Natural killer cell (primary cell): ENCODE results near the gene RAB5IF. TPM values are rescaled to one million over a fixed set of nuclear protein-coding genes. Genes with fewer than 3 reads are reported as not detected.

Source experiments
- ATAC-seq, 3 donors: fragments of 150-1000 bp in 2 of 3; fragments of 200-7000 bp in 1 of 3; cut with Tn5 transposase; 1 replicate in 1 of 3; 2 replicates in 2 of 3; pipeline ENCODE4 v1.10.0; 2021; ENCODE audit warnings: mild to moderate bottlenecking in 2 of 3, moderate library complexity in 2 of 3
- DNase-seq, 2 donors: peaks; one replicate each; pipeline versions ENCODE4 v3.0.0 to v3.0.0-alpha.2; 2013 to 2021; ENCODE audit warnings: mixed read lengths in 1 of 2
- H3K27ac ChIP-seq: one replicate; pipeline ENCODE4 v1.5.1; 2013; ENCODE audit warnings: mild to moderate bottlenecking, low read length
- H3K27me3 ChIP-seq: one replicate; pipeline ENCODE4 v1.6.1; 2013; ENCODE audit warnings: low read length; ENCODE audit not compliant: control insufficient read depth, insufficient read depth
- H3K36me3 ChIP-seq: one replicate; pipeline ENCODE4 v1.6.1; 2013; ENCODE audit warnings: low read length; ENCODE audit not compliant: control insufficient read depth, insufficient read depth
- H3K4me1 ChIP-seq: one replicate; pipeline ENCODE4 v1.6.1; 2013; ENCODE audit warnings: low read length; ENCODE audit not compliant: control insufficient read depth, insufficient read depth
- H3K4me3 ChIP-seq: one replicate; pipeline ENCODE4 v1.5.1; 2013; ENCODE audit warnings: low read length
- H3K9me3 ChIP-seq: one replicate; pipeline ENCODE4 v1.6.1; 2013; ENCODE audit warnings: low read length; ENCODE audit not compliant: control insufficient read depth, insufficient read depth
- H3K27ac Mint-ChIP-seq, 2 donors: one replicate each; pipeline ENCODE4 v1.8.0; 2022; ENCODE audit warnings: mild to moderate bottlenecking in 2 of 2, mixed read lengths in 2 of 2, moderate library complexity in 1 of 2
- H3K27me3 Mint-ChIP-seq, 2 donors: one replicate each; pipeline ENCODE4 v1.8.0; 2022; ENCODE audit warnings: low read depth in 2 of 2, mixed read lengths in 2 of 2
- H3K36me3 Mint-ChIP-seq: one replicate; pipeline ENCODE4 v1.8.0; 2022; ENCODE audit warnings: mixed read lengths
- H3K4me1 Mint-ChIP-seq, 2 donors: one replicate each; pipeline ENCODE4 v1.8.0; 2022; ENCODE audit warnings: mixed read lengths in 2 of 2
- H3K4me3 Mint-ChIP-seq: one replicate; pipeline ENCODE4 v1.8.0; 2022; ENCODE audit warnings: mild to moderate bottlenecking, moderate library complexity, mixed read lengths
- H3K9me3 Mint-ChIP-seq, 2 donors: one replicate each; pipeline ENCODE4 v1.8.0; 2022; ENCODE audit warnings: mixed read lengths in 2 of 2
- CTCF ChIP-seq: fragments of 200-600 bp; IDR thresholded peaks from one replicate; pipeline ENCODE4 v1.8.0; 2022; ENCODE audit warnings: antibody characterized with exemption
- WGBS: methylation state at CpG from one replicate; pipeline ENCODE4 v1.1.7; 2013; ENCODE audit warnings: missing lambda C conversion rate; ENCODE audit not compliant: insufficient coverage; 5-methylcytosine and 5-hydroxymethylcytosine counted together
- intact Hi-C: fragments of 100-400 bp; cut with micrococcal nuclease; formaldehyde crosslinking; loops from one replicate; pipeline ENCODE4 v1.14.2; 2022
- total RNA-seq, 4 donors: library from RNA; stranded (reverse); fragments of 120-200 nt in 1 of 4; gene quantifications; one replicate each; pipeline versions ENCODE4 v1.2.3 to v1.2.4, GENCODE V29; 2013 to 2022

RAB5IF gene
- total RNA-seq, 3 donors from 2014 or later (not counting 1 experiment from before 2014, with no cell fraction given), result 158 to 265 (median 247) TPM

- peaks cover 19 to 20% of the 10 kb centered on the region in 2 donors for H3K4me1 Mint-ChIP-seq
- 100% methylated on average over 2 of the region's 3 CpGs for WGBS
- no peak for DNase-seq
- H3K9me3 ChIP-seq, result peaks cover 26% of the 10 kb centered on the region
- H3K4me3 Mint-ChIP-seq, result no peak overlapping the region
- ATAC-seq, result no peak
- peaks cover 16% of the 10 kb centered on the region for H3K4me1 ChIP-seq
- H3K27me3 ChIP-seq, result no peaks in the 10 kb centered on the region
- peak overlapping the region; percentile 86 to 90 for H3K27ac Mint-ChIP-seq
- peak overlapping the region; percentile 71 for H3K27ac ChIP-seq
- no peaks in the 10 kb centered on the region for H3K27me3 Mint-ChIP-seq
- no peaks in the 10 kb centered on the region for H3K36me3 Mint-ChIP-seq
- peaks cover 3 to 8% of the 10 kb centered on the region in 2 donors for H3K9me3 Mint-ChIP-seq
- TF ChIP-seq CTCF, result no peak
- H3K36me3 ChIP-seq, result no peaks in the 10 kb centered on the region
- H3K4me3 ChIP-seq, result no peak overlapping the region
- intact Hi-C loops, result loop anchor here (10.0 kb wide), 1 partner anchor 369 kb away; no protein-coding TSS in a partner anchor
Measured at GRCh38 chr20:36565520-36565919, 40.1 kb upstream of the RAB5IF start.

GRCh38 chr20:36569847-36570429 is 35.6 kb upstream of the RAB5IF start:
- no peak overlapping the region for H3K4me3 ChIP-seq
- H3K4me1 ChIP-seq, result peaks cover 19% of the 10 kb centered on the region
- Mint-ChIP-seq H3K4me1 (peaks cover 19 to 22% of the 10 kb centered on the region in 2 donors), H3K27me3 (no peaks in the 10 kb centered on the region), H3K27ac (peak overlapping the region in 1 of 2 donors; percentile 19), H3K4me3 (no peak overlapping the region), H3K9me3 (no peaks in the 10 kb centered on the region), H3K36me3 (no peaks in the 10 kb centered on the region)
- DNase-seq, result no peak
- ATAC-seq, result no peak
- H3K36me3 ChIP-seq, result no peaks in the 10 kb centered on the region
- intact Hi-C loops, result loop anchor here (5.0 to 10.0 kb wide), 2 partner anchors 77 to 365 kb away; partner anchors contain the start of gene SLA2
- no peak overlapping the region for H3K27ac ChIP-seq
- WGBS, result 94% methylated on average over 7 of the region's 7 CpGs
- peaks cover 12% of the 10 kb centered on the region for H3K9me3 ChIP-seq
- TF ChIP-seq CTCF, result no peak
- no peaks in the 10 kb centered on the region for H3K27me3 ChIP-seq

- H3K9me3 Mint-ChIP-seq, result no peaks in the 10 kb centered on the region
- H3K27me3 Mint-ChIP-seq, result no peaks in the 10 kb centered on the region
- no peaks in the 10 kb centered on the region for H3K36me3 ChIP-seq
- no peaks in the 10 kb centered on the region for H3K9me3 ChIP-seq
- peak overlapping the region; percentile 90 to 93 for H3K27ac Mint-ChIP-seq
- no peak for TF ChIP-seq CTCF
- peaks cover 23% of the 10 kb centered on the region for H3K4me1 ChIP-seq
- ATAC-seq (no peak), DNase-seq (peak in 1 of 2 donors; percentile 39)
- H3K27me3 ChIP-seq, result no peaks in the 10 kb centered on the region
- peak overlapping the region; percentile 98 for H3K27ac ChIP-seq
- H3K4me1 Mint-ChIP-seq, result peaks cover 28 to 31% of the 10 kb centered on the region in 2 donors
- H3K4me3 Mint-ChIP-seq, result peak overlapping the region; percentile 86
- H3K4me3 ChIP-seq, result no peak overlapping the region
- intact Hi-C loops, result loop anchor here (1.0 to 5.0 kb wide), 2 partner anchors 33 to 75 kb away; partner anchors contain the start of genes RAB5IF and SLA2
- 55% methylated on average over 17 of the region's 17 CpGs for WGBS
- H3K36me3 Mint-ChIP-seq, result no peaks in the 10 kb centered on the region
Measured at GRCh38 chr20:36571564-36572504, 33.7 kb upstream of the RAB5IF start.
